ENCODE measurements around the gene POLR3C. TPM values are rescaled to one million over a fixed set of nuclear protein-coding genes. Genes with fewer than 3 reads are reported as not detected.

Gene POLR3C
- total RNA-seq, 1 donor from 2014 or later: 49.2 TPM

DNA sequence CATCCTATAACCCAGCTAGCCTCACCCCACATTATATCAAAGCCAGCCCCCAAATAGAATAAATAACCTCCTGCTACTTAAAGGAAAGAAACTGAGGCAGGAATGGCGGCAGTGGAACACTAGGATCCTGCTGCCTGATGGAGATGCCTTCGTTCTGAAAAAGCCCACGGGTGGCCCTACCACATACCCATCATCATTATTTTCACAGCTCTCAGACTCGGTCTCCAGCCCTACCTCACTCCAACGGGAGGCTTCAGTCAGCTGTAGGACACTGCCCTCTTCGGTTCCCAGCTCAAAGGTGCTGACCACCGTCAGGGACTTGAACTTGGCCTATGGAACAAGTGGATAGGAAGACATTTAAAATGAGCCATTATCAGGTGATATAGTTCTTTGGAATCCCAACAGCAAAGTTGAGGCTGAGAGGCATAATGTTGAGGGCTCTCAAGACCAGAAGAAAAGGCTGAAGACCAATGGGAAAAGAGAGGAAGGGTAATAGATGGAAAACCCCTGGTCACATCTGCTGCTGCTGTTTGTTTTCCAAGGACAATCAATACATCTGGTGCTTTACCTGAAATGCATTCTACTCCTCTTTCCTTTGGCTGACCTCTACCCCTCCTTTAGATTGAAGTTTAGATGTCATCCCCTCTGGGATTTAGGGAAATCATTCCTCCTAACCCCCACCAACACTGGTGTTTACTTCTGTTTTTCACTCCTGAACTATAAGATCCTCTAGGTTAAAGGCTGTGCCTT, 69.5 kb downstream of the POLR3C start:
- TF ChIP-seq, protein P1, sequence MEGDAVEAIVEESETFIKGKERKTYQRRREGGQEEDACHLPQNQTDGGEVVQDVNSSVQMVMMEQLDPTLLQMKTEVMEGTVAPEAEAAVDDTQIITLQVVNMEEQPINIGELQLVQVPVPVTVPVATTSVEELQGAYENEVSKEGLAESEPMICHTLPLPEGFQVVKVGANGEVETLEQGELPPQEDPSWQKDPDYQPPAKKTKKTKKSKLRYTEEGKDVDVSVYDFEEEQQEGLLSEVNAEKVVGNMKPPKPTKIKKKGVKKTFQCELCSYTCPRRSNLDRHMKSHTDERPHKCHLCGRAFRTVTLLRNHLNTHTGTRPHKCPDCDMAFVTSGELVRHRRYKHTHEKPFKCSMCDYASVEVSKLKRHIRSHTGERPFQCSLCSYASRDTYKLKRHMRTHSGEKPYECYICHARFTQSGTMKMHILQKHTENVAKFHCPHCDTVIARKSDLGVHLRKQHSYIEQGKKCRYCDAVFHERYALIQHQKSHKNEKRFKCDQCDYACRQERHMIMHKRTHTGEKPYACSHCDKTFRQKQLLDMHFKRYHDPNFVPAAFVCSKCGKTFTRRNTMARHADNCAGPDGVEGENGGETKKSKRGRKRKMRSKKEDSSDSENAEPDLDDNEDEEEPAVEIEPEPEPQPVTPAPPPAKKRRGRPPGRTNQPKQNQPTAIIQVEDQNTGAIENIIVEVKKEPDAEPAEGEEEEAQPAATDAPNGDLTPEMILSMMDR (conservative IDR thresholded peaks at IDR 0.05; ENCODE audit: low read depth, low read length): no peak
- DNase-seq (ENCODE audit: low read depth): no peak
- no peak overlapping the region for H3K4me3 ChIP-seq (ENCODE audit: low read depth, low read length)

Other genes with a start within 250 kb of the POLR3C start
- gene GPR89A, start 216.2 kb upstream of the POLR3C start, total RNA-seq: 22.0 and 23.5 TPM in 2 replicates
- gene PDZK1, start 116.8 kb upstream of the POLR3C start, total RNA-seq: 2.9 and 5.0 TPM in 2 replicates
- gene CD160, start 104.7 kb upstream of the POLR3C start, total RNA-seq: not detected in 2 replicates
- 10.4 and 10.6 TPM in 2 replicates for gene RNF115, start 105 bp upstream of the POLR3C start, total RNA-seq
- 4.0 and 4.3 TPM in 2 replicates for gene NUDT17, start 21.4 kb downstream of the POLR3C start, total RNA-seq
- 17.8 and 27.8 TPM in 2 replicates for gene PIAS3, start 34.9 kb downstream of the POLR3C start, total RNA-seq
- gene ANKRD35, start 61.7 kb downstream of the POLR3C start, total RNA-seq: 0.36 and 1.6 TPM in 2 replicates
- gene ITGA10, start 85.8 kb downstream of the POLR3C start, total RNA-seq: 0.14 and 0.17 TPM in 2 replicates
- gene PEX11B, start 94.5 kb downstream of the POLR3C start, total RNA-seq: 19.8 and 24.7 TPM in 2 replicates
- gene RBM8A, start 103.3 kb downstream of the POLR3C start, total RNA-seq: 228 and 360 TPM in 2 replicates
- 22.3 and 32.5 TPM in 2 replicates for gene LIX1L, start 133.8 kb downstream of the POLR3C start, total RNA-seq
- gene ANKRD34A, start 140.4 kb downstream of the POLR3C start, total RNA-seq: 0.06 and 0.14 TPM in 2 replicates
- gene POLR3GL, start 140.5 kb downstream of the POLR3C start, total RNA-seq: 15.6 and 16.1 TPM in 2 replicates
- gene TXNIP, start 172.4 kb downstream of the POLR3C start, total RNA-seq: 22.1 and 198 TPM in 2 replicates
- gene HJV, start 197.5 kb downstream of the POLR3C start, total RNA-seq: 0.35 TPM in 1 of 2 replicates, not detected in the other

All from epithelial cell of proximal tubule (primary cell).